PC-3 (cell line): ENCODE measurements around the gene SPANXN2.

ENCODE experiments used
- CTCF ChIP-seq: fragments of 300-600 bp; sonication (generic); conservative IDR thresholded peaks from 2 replicates; pipeline ENCODE4 v1.5.1; 2017; ENCODE audit warnings: antibody characterized with exemption, low read depth, mild to moderate bottlenecking, low read length
- EZH2 ChIP-seq: fragments of 300-600 bp; sonication (generic); IDR thresholded peaks from one replicate; pipeline ENCODE4 v1.6.1; 2017; ENCODE audit warnings: antibody characterized with exemption, mild to moderate bottlenecking, low read length; ENCODE audit not compliant: unreplicated experiment
- EZH2phosphoT487 ChIP-seq: fragments of 300-600 bp; sonication (generic); IDR thresholded peaks from 2 replicates; pipeline ENCODE4 v1.6.1; 2018; ENCODE audit warnings: mild to moderate bottlenecking, antibody characterized with exemption, low read length, borderline replicate concordance

DNA sequence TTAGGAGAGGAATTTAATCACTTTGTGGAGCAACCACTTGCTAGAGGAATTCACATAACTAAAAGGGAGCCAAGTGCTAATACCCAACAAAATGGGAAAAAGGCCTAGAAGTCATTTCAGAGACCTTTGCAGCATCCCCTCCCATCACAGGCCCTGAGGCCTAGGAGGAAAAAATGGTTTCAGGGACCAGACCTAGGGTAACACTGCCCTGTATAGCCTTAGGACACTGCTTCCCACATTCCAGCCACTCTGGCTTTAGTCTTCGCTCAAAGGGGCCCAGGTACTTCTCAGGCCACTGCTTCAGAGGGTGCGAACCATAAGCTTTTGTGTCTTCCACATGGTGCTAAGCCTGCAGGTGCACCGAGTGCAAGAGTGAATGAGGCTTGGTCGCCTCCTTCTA, 19.1 kb downstream of the SPANXN2 start:
- TF ChIP-seq EZH2phosphoT487 (no peak), CTCF (no peak), EZH2 (no peak)
